Activated T-cell treated with anti-CD3 and anti-CD28 coated beads for 48 hours (primary cell): ENCODE data around the gene PCED1A.

Experiments
- DNase-seq: peaks from one replicate; pipeline ENCODE4 v3.0.0-alpha.2; 2020; ENCODE audit warnings: low read depth

PCED1A gene

GRCh38 chr20:2804041-2804828 is 36.2 kb downstream of the PCED1A start:
- no peak for DNase-seq

- no peak for DNase-seq
These were observed 39.1 kb downstream of the PCED1A start for GRCh38 chr20:2801286-2801728.

- no peak for DNase-seq
These were observed 39.8 kb downstream of the PCED1A start, which contains the start of gene CPXM1 for GRCh38 chr20:2800521-2801285. Gene CPXM1, minus strand, starts transcription at chr20:2800627. Its CDS starts 55 bp downstream, at chr20:2800572.

- DNase-seq = no peak
These were observed 40.6 kb downstream of the PCED1A start for GRCh38 chr20:2799688-2800520.

GRCh38 chr20:2799271-2799670 is 41.2 kb downstream of the PCED1A start:
- DNase-seq = no peak

GRCh38 chr20:2798814-2799213 is 41.6 kb downstream of the PCED1A start:
- no peak for DNase-seq

- DNase-seq = no peak
These were observed 42.2 kb downstream of the PCED1A start for GRCh38 chr20:2798095-2798805.

GRCh38 chr20:2797136-2797983 is 43.1 kb downstream of the PCED1A start:
- no peak for DNase-seq

GRCh38 chr20:2796011-2796660 is 44.3 kb downstream of the PCED1A start:
- no peak for DNase-seq

- no peak for DNase-seq
These were observed 45.0 kb downstream of the PCED1A start for GRCh38 chr20:2795451-2795850.

GRCh38 chr20:2794866-2795447 is 45.5 kb downstream of the PCED1A start:
- no peak for DNase-seq

- no peak for DNase-seq
These were observed 46.2 kb downstream of the PCED1A start for GRCh38 chr20:2794202-2794748.

GRCh38 chr20:2793471-2793870 is 47.0 kb downstream of the PCED1A start:
- DNase-seq = no peak
